ENCODE data around the gene HNRNPK.

DNA sequence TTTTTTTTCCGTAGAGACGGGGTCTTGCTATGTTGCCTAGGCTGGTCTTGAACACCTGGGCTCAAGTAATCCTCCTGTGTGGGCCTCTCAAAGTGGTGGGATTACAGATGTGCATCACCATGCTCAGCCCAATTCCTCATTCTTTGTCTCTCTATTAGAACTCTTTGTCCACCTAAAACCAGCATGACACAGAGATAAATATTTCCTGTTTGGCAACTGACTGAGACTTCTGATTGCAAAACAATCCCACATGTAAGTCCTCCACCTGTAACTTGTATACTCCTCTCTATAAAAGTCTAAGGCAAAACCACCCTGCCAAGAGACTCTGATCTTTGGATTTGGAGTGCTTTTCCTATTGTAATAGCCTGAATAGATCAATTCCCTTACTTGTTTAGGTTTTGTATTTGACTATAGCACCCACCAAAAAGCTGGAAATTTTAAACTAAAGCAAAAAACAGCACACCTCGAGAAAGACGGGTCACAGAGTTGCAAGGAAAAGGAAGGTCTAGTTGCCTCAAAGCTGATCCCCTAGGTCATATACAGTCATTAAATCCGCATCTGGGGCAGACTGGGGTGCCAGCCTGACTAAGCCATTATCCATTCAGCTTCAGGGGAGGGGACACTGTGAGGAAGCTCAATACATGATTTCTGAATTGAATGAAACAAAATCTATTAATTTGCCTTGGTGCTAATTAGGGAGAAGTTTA is 45.3 kb downstream of the HNRNPK start:
- no peak for TF ChIP-seq TAF1 (conservative IDR thresholded peaks at IDR 0.05)
- TF ChIP-seq, protein P1, sequence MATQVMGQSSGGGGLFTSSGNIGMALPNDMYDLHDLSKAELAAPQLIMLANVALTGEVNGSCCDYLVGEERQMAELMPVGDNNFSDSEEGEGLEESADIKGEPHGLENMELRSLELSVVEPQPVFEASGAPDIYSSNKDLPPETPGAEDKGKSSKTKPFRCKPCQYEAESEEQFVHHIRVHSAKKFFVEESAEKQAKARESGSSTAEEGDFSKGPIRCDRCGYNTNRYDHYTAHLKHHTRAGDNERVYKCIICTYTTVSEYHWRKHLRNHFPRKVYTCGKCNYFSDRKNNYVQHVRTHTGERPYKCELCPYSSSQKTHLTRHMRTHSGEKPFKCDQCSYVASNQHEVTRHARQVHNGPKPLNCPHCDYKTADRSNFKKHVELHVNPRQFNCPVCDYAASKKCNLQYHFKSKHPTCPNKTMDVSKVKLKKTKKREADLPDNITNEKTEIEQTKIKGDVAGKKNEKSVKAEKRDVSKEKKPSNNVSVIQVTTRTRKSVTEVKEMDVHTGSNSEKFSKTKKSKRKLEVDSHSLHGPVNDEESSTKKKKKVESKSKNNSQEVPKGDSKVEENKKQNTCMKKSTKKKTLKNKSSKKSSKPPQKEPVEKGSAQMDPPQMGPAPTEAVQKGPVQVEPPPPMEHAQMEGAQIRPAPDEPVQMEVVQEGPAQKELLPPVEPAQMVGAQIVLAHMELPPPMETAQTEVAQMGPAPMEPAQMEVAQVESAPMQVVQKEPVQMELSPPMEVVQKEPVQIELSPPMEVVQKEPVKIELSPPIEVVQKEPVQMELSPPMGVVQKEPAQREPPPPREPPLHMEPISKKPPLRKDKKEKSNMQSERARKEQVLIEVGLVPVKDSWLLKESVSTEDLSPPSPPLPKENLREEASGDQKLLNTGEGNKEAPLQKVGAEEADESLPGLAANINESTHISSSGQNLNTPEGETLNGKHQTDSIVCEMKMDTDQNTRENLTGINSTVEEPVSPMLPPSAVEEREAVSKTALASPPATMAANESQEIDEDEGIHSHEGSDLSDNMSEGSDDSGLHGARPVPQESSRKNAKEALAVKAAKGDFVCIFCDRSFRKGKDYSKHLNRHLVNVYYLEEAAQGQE (IDR thresholded peaks at IDR 0.05), result no peak
- TF ChIP-seq RAD21 (IDR thresholded peaks at IDR 0.05), result no peak
- TF ChIP-seq, protein P2, sequence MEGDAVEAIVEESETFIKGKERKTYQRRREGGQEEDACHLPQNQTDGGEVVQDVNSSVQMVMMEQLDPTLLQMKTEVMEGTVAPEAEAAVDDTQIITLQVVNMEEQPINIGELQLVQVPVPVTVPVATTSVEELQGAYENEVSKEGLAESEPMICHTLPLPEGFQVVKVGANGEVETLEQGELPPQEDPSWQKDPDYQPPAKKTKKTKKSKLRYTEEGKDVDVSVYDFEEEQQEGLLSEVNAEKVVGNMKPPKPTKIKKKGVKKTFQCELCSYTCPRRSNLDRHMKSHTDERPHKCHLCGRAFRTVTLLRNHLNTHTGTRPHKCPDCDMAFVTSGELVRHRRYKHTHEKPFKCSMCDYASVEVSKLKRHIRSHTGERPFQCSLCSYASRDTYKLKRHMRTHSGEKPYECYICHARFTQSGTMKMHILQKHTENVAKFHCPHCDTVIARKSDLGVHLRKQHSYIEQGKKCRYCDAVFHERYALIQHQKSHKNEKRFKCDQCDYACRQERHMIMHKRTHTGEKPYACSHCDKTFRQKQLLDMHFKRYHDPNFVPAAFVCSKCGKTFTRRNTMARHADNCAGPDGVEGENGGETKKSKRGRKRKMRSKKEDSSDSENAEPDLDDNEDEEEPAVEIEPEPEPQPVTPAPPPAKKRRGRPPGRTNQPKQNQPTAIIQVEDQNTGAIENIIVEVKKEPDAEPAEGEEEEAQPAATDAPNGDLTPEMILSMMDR (IDR thresholded peaks at IDR 0.05; ENCODE audit: low read depth, low read length, missing input control), result no peak
- no peak for TF ChIP-seq GABPA (IDR thresholded peaks at IDR 0.05 in 1 of 2, conservative IDR thresholded peaks at IDR 0.05 in 1 of 2)
- no peak for TF ChIP-seq FOXA1 (IDR thresholded peaks at IDR 0.05)
- TF ChIP-seq, protein P3, sequence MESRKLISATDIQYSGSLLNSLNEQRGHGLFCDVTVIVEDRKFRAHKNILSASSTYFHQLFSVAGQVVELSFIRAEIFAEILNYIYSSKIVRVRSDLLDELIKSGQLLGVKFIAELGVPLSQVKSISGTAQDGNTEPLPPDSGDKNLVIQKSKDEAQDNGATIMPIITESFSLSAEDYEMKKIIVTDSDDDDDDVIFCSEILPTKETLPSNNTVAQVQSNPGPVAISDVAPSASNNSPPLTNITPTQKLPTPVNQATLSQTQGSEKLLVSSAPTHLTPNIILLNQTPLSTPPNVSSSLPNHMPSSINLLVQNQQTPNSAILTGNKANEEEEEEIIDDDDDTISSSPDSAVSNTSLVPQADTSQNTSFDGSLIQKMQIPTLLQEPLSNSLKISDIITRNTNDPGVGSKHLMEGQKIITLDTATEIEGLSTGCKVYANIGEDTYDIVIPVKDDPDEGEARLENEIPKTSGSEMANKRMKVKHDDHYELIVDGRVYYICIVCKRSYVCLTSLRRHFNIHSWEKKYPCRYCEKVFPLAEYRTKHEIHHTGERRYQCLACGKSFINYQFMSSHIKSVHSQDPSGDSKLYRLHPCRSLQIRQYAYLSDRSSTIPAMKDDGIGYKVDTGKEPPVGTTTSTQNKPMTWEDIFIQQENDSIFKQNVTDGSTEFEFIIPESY (IDR thresholded peaks at IDR 0.05), result no peak
- no peak for TF ChIP-seq SP1 (IDR thresholded peaks at IDR 0.05)
- TF ChIP-seq YY1 (IDR thresholded peaks at IDR 0.05), result no peak
- TF ChIP-seq, protein P4, sequence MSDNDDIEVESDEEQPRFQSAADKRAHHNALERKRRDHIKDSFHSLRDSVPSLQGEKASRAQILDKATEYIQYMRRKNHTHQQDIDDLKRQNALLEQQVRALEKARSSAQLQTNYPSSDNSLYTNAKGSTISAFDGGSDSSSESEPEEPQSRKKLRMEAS (IDR thresholded peaks at IDR 0.05), result no peak
- TF ChIP-seq JUND (IDR thresholded peaks at IDR 0.05), result no peak
- TF ChIP-seq, protein P5, sequence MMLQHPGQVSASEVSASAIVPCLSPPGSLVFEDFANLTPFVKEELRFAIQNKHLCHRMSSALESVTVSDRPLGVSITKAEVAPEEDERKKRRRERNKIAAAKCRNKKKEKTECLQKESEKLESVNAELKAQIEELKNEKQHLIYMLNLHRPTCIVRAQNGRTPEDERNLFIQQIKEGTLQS (IDR thresholded peaks at IDR 0.05), result no peak

Data from liver (tissue), 3 donors.